H1 (cell line): ENCODE measurements around the gene OBP2B. TPM values are rescaled to one million over a fixed set of nuclear protein-coding genes. Genes with fewer than 3 reads are reported as not detected.
A peak's percentile ranks its signal among the peaks of the same experiment; 100 is the strongest.

Source experiments
- CTCF ChIA-PET: fragments of 300-600 bp; sonication (Branson Sonifier 250); formaldehyde crosslinking; loops from one replicate; lab custom pipeline; 2021; ENCODE audit not compliant: partially characterized antibody; lab: Charles Lee
- POLR2A ChIA-PET: fragments of 300-600 bp; sonication (Branson Sonifier 250); formaldehyde crosslinking; loops from one replicate; lab custom pipeline; 2021; ENCODE audit warnings: inconsistent platforms; ENCODE audit not compliant: partially characterized antibody; lab: Charles Lee
- DNase-seq, 2 experiments: peaks; one replicate each; pipeline versions ENCODE4 v3.0.0 to v3.0.0-alpha.2; 2010 to 2022; ENCODE audit warnings: low spot score in 2 of 2, low read depth in 1 of 2, mixed read lengths in 1 of 2
- FAIRE-seq: peaks from 2 replicates; lab custom pipeline; 2011; peaks lifted over from hg19 to GRCh38; lab: Jason Lieb, UNC
- H2AFZ ChIP-seq: 2 replicates; pipeline ENCODE4 v1.8.1; 2012; ENCODE audit warnings: low read length, inconsistent platforms
- H2AK5ac ChIP-seq: 2 replicates; pipeline ENCODE4 v1.6.1; 2013; ENCODE audit warnings: low read depth, low read length
- H2BK120ac ChIP-seq: replicated peaks from 2 replicates; pipeline ENCODE3; 2013; ENCODE audit warnings: low read depth, low read length, inconsistent platforms
- H2BK12ac ChIP-seq: 2 replicates; pipeline ENCODE4 v1.6.1; 2013; ENCODE audit warnings: low read depth, low read length
- H2BK15ac ChIP-seq: 2 replicates; pipeline ENCODE4 v1.6.1; 2013; ENCODE audit warnings: low read length
- H2BK20ac ChIP-seq: 2 replicates; pipeline ENCODE4 v1.6.1; 2013; ENCODE audit warnings: low read length
- H2BK5ac ChIP-seq: 2 replicates; pipeline ENCODE4 v1.6.1; 2013; ENCODE audit warnings: low read depth, low read length
- H3K14ac ChIP-seq: 2 replicates; pipeline ENCODE4 v1.6.1; 2013; ENCODE audit warnings: inconsistent platforms; ENCODE audit not compliant: insufficient read length
- H3K18ac ChIP-seq: 2 replicates; pipeline ENCODE4 v1.6.1; 2013; ENCODE audit warnings: low read length; ENCODE audit errors: extremely low read depth
- H3K23ac ChIP-seq: 2 replicates; pipeline ENCODE4 v1.6.1; 2013; ENCODE audit warnings: inconsistent platforms; ENCODE audit not compliant: insufficient read length
- H3K23me2 ChIP-seq: 2 replicates; pipeline ENCODE4 v1.6.1; 2013; ENCODE audit warnings: low read depth, low read length
- H3K27ac ChIP-seq: 2 replicates; pipeline ENCODE4 v1.6.1; 2011; ENCODE audit warnings: low read depth, low read length, inconsistent platforms
- H3K27me3 ChIP-seq, 4 experiments: replicated peaks in 1 of 4; 1 replicate in 1 of 4; 2 replicates in 3 of 4; pipeline versions ENCODE4 v1.6.1 to v1.8.1; 2011 to 2013; ENCODE audit warnings: low read length in 3 of 4, mild to moderate bottlenecking in 3 of 4, inconsistent platforms in 2 of 4, mixed read lengths in 2 of 4, moderate library complexity in 1 of 4; ENCODE audit not compliant: control insufficient read depth in 3 of 4, insufficient read depth in 3 of 4; ENCODE audit errors: extremely low read depth in 1 of 4
- H3K36me3 ChIP-seq, 4 experiments: 2 replicates each; pipeline versions ENCODE4 v1.6.1 to v1.8.1; 2011 to 2013; ENCODE audit warnings: mild to moderate bottlenecking in 4 of 4, low read length in 3 of 4, moderate library complexity in 2 of 4, control low read depth in 1 of 4, inconsistent platforms in 1 of 4; ENCODE audit not compliant: insufficient read depth in 4 of 4, control insufficient read depth in 2 of 4
- H3K4ac ChIP-seq: replicated peaks from 2 replicates; pipeline ENCODE3; 2013; ENCODE audit warnings: low read length, low read depth, mixed read lengths, inconsistent platforms; ENCODE audit not compliant: insufficient read length
- H3K4me1 ChIP-seq, 4 experiments: replicated peaks in 1 of 4; 1 replicate in 1 of 4; 2 replicates in 3 of 4; pipeline versions ENCODE4 v1.6.1 to v1.8.1; 2011 to 2013; ENCODE audit warnings: low read length in 3 of 4, inconsistent platforms in 2 of 4, mixed read lengths in 1 of 4; ENCODE audit not compliant: insufficient read depth in 4 of 4, control insufficient read depth in 3 of 4
- H3K4me2 ChIP-seq, 2 experiments: 2 replicates each; pipeline versions ENCODE4 v1.6.1 to v1.8.1; 2011 to 2013; ENCODE audit warnings: low read depth in 2 of 2, low read length in 2 of 2, control low read depth in 1 of 2, inconsistent platforms in 1 of 2, mild to moderate bottlenecking in 1 of 2; ENCODE audit not compliant: insufficient read depth in 1 of 2
- H3K4me3 ChIP-seq, 4 experiments: fragments of 200-600, 300-600 bp in 1 of 4; sonication (generic), shearing (Covaris generic), sonication (Bioruptor Twin) in 1 of 4; 2 replicates each; pipeline versions ENCODE4 v1.5.1 to v1.8.1; 2011 to 2016; ENCODE audit warnings: low read length in 4 of 4, low read depth in 3 of 4, control low read depth in 2 of 4, inconsistent platforms in 2 of 4, mild to moderate bottlenecking in 2 of 4, mixed read lengths in 1 of 4, moderate library complexity in 1 of 4; ENCODE audit not compliant: insufficient read depth in 2 of 4; ENCODE audit errors: extremely low read depth in 1 of 4
- H3K56ac ChIP-seq: replicated peaks from 2 replicates; pipeline ENCODE3; 2013; ENCODE audit warnings: low read depth, mild to moderate bottlenecking, mixed read lengths, low read length, inconsistent platforms; ENCODE audit not compliant: insufficient read length
- H3K79me1 ChIP-seq: 2 replicates; pipeline ENCODE4 v1.6.1; 2013; ENCODE audit warnings: low read depth, low read length, control low read depth
- H3K79me2 ChIP-seq, 2 experiments: 2 replicates each; pipeline versions ENCODE4 v1.6.1 to v1.8.1; 2012 to 2013; ENCODE audit warnings: low read length in 2 of 2, mild to moderate bottlenecking in 2 of 2, inconsistent platforms in 1 of 2; ENCODE audit not compliant: insufficient read depth in 2 of 2, control insufficient read depth in 1 of 2
- H3K9ac ChIP-seq, 4 experiments: replicated peaks in 1 of 4; 1 replicate in 1 of 4; 2 replicates in 3 of 4; pipeline versions ENCODE4 v1.6.1 to v1.8.1; 2011 to 2013; ENCODE audit warnings: low read depth in 3 of 4, low read length in 3 of 4, control low read depth in 2 of 4, mild to moderate bottlenecking in 2 of 4, moderate library complexity in 2 of 4, inconsistent platforms in 1 of 4; ENCODE audit errors: extremely low read depth in 1 of 4
- H3K9me3 ChIP-seq, 2 experiments: 2 replicates each; pipeline versions ENCODE4 v1.6.1 to v1.8.1; 2012 to 2013; ENCODE audit warnings: mild to moderate bottlenecking in 2 of 2, moderate library complexity in 2 of 2, control low read depth in 1 of 2, inconsistent platforms in 1 of 2, low read depth in 1 of 2, low read length in 1 of 2, mixed read lengths in 1 of 2; ENCODE audit not compliant: insufficient read depth in 2 of 2
- H4K20me1 ChIP-seq, 2 experiments: replicated peaks in 1 of 2; 2 replicates each; pipeline versions ENCODE3 to v1.8.1; 2011 to 2013; ENCODE audit warnings: inconsistent platforms in 2 of 2, low read length in 2 of 2, mild to moderate bottlenecking in 1 of 2; ENCODE audit not compliant: insufficient read depth in 2 of 2, control insufficient read depth in 1 of 2
- H4K5ac ChIP-seq: 2 replicates; pipeline ENCODE4 v1.6.1; 2013; ENCODE audit warnings: low read length, low read depth, mixed read lengths, inconsistent platforms; ENCODE audit not compliant: insufficient read length
- H4K8ac ChIP-seq: 2 replicates; pipeline ENCODE4 v1.8.0; 2013; ENCODE audit warnings: mild to moderate bottlenecking, moderate library complexity, low read length, inconsistent platforms; ENCODE audit not compliant: insufficient read depth; ENCODE audit errors: extremely low read depth
- H4K91ac ChIP-seq: replicated peaks from 2 replicates; pipeline ENCODE3; 2013; ENCODE audit warnings: low read length, mixed read lengths, inconsistent platforms; ENCODE audit not compliant: insufficient read length
- GABPA ChIP-seq: IDR thresholded peaks from 2 replicates; pipeline ENCODE4 v1.6.1; 2011; ENCODE audit warnings: mild to moderate bottlenecking, low read length, moderate library complexity, borderline replicate concordance; ENCODE audit not compliant: insufficient read depth
- HDAC6 ChIP-seq: IDR thresholded peaks from one replicate; pipeline ENCODE4 v1.7.1; 2012; ENCODE audit warnings: low read depth, mild to moderate bottlenecking, inconsistent platforms, low read length, moderate library complexity
- POLR2AphosphoS5 ChIP-seq: IDR thresholded peaks from 2 replicates; pipeline ENCODE4 v1.6.1; 2011; ENCODE audit warnings: low read depth, low read length
- SUZ12 ChIP-seq: fragments of 200-600 bp; sonication (generic); IDR thresholded peaks from 2 replicates; pipeline ENCODE4 v1.6.1; 2012; ENCODE audit warnings: mild to moderate bottlenecking, inconsistent platforms, low read length, moderate library complexity, mixed read lengths
- TBP ChIP-seq: IDR thresholded peaks from 2 replicates; pipeline ENCODE4 v1.6.1; 2011; ENCODE audit warnings: low read depth, low read length, improper control_type of control experiment
- ZNF274 ChIP-seq: IDR thresholded peaks from 2 replicates; pipeline ENCODE4 v1.7.0; 2012; ENCODE audit warnings: low read length, borderline replicate concordance; ENCODE audit errors: extremely low read depth
- WGBS, 2 experiments: shearing (Covaris generic) in 1 of 2; methylation state at CpG; one replicate each; pipeline versions ENCODE4 v1.1.6 to v1.1.7; 2013 to 2015; ENCODE audit warnings: low lambda C conversion rate in 2 of 2, mixed read lengths in 2 of 2, inconsistent platforms in 1 of 2, low coverage in 1 of 2, missing lambda C conversion rate in 1 of 2; ENCODE audit not compliant: insufficient replicate concordance in 2 of 2, insufficient coverage in 1 of 2, insufficient read length in 1 of 2; ENCODE audit errors: extremely low coverage in 1 of 2, missing lambda C conversion rate in 1 of 2; 5-methylcytosine and 5-hydroxymethylcytosine counted together
- polyA plus RNA-seq, 7 experiments: library from polyadenylated mRNA; depleted of rRNA in 3 of 7; stranded (reverse) in 5 of 7; unstranded in 2 of 7; fragments of >200 nt in 5 of 7; fragments of 200-250 nt in 2 of 7; gene quantifications; 1 replicate in 5 of 7; 2 replicates in 1 of 7; 4 replicates in 1 of 7; pipeline versions ENCODE4 v1.2.1 to v1.2.3, GENCODE V29; 2011 to 2013; ENCODE audit warnings: missing spikeins in 2 of 7, mixed read lengths in 2 of 7
- total RNA-seq: library from RNA; stranded (reverse); fragmentation: NEBNext Ultra II Directional; extraction: Animal tissue kit (Norgen Biotek cat#: 25700); gene quantifications from 2 replicates; pipeline ENCODE4 v1.2.1, GENCODE V29; 2021
- TF ChIP-seq, protein P1 (sequence below): IDR thresholded peaks from 2 replicates; pipeline ENCODE4 v1.6.1; 2012; ENCODE audit warnings: inconsistent platforms

The OBP2B gene
- total and polyA plus RNA-seq, 2 of the 8 experiments (the other 6 are each of a cell fraction or from before 2014, with no cell fraction given): not detected

DNA sequence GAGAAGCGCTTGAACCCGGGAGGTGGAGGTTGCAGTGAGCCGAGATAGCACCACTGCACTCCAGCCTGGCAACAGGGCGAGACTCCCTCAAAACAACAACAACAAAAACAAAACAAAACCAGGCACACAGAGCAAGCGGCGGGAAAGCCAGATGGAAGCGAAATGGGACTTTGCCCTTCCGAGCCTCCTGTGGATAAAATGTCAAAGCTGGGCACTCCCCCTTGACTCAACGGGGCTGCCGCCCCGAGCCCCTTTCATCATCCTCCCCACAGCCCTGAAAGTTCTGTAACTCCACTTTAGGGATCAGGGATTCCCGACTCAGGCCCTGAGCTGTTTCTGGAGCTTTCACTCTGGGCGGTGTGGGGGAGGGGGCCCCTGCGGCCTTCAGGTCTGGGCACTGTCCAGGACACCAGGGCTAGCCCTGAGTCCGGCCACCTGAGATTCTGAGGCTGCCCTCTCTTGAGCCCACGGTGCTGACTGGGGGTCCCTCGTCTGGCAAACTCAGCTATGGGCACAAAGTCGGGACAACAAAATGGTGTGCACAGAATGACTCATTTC is 30.6 kb upstream of the OBP2B start:
- Histone ChIP-seq H3K18ac (no peak overlapping the region), H2BK120ac (no peak overlapping the region), H3K36me3 (no peaks in the 10 kb centered on the region), H2BK15ac (no peak overlapping the region), H4K8ac (no peak overlapping the region), H3K56ac (no peak overlapping the region), H3K79me2 (no peaks in the 10 kb centered on the region), H2BK20ac (no peak overlapping the region), H4K91ac (no peak overlapping the region), H3K4me1 (peaks cover 0 to 2% (median under 1%) of the 10 kb centered on the region in 4 experiments; a peak in 2 of 7 replicates), H3K4me2 (peak overlapping the region in 1 of 2 experiments; percentile 76; a peak in 1 of 4 replicates), H3K9ac (no peak overlapping the region), H3K27ac (no peak overlapping the region), H2AK5ac (no peak overlapping the region), H3K23ac (no peak overlapping the region), H4K20me1 (no peaks in the 10 kb centered on the region), H3K9me3 (no peaks in the 10 kb centered on the region), H4K5ac (no peak overlapping the region), H3K14ac (no peak overlapping the region), H2AFZ (no peak overlapping the region)
- no peak for FAIRE-seq
- POLR2A ChIA-PET: interaction anchor here (1.6 to 3.5 kb wide), 3 partner anchors 95 to 112 kb away, joined by 5 to 14 read pairs (median 9); partner anchors contain the start of genes MED22 and RPL7A
- TF ChIP-seq POLR2AphosphoS5: no peak
- no peak for TF ChIP-seq ZNF274
- no peak for TF ChIP-seq SUZ12
- TF ChIP-seq HDAC6: no peak
- no peak for TF ChIP-seq TBP
- TF ChIP-seq, protein P1, sequence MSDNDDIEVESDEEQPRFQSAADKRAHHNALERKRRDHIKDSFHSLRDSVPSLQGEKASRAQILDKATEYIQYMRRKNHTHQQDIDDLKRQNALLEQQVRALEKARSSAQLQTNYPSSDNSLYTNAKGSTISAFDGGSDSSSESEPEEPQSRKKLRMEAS: no peak
- TF ChIP-seq GABPA: 0 out of 2 replicates have a peak, but pooled peaks have one; percentile 3
- TF ChIP-seq, all 59 proteins: peak for 1
- no peak for DNase-seq
- CTCF ChIA-PET: interaction anchor here (0.6 to 4.5 kb wide), 32 partner anchors 9 to 779 kb away, joined by 3 to 69 read pairs (median 4); no protein-coding TSS in a partner anchor
- no peak overlapping the region for H2BK5ac ChIP-seq
- H2BK12ac ChIP-seq: no peak overlapping the region
- no peaks in the 10 kb centered on the region for H3K79me1 ChIP-seq
- no peak overlapping the region for H3K4me3 ChIP-seq
- WGBS, 2 experiments: 91% methylated on average over 18 of the region's 18 CpGs; no CpG with 5 or more reads in 1 of the 2 experiments
- H3K4ac ChIP-seq: no peak overlapping the region
- H3K23me2 ChIP-seq: peaks cover 5% of the 10 kb centered on the region; the same call in 1 of the 2 replicates
- peaks cover 0 to 12% (median 6%) of the 10 kb centered on the region in 4 experiments; a peak in 3 of 7 replicates for H3K27me3 ChIP-seq
